HG03439 (cell line): ENCODE results near the gene ALDH1A2.
"Not testable (repeated sequence)": the region's sequence is repeated elsewhere in the genome, so short reads cannot be mapped to it uniquely, and the experiment has no call there.

ENCODE experiments used
- ATAC-seq: cut with Tn5 transposase; IDR thresholded peaks from one replicate; pipeline ENCODE4 v1.9.1; 2021; ENCODE audit warnings: mild to moderate bottlenecking, moderate library complexity; ENCODE audit not compliant: unreplicated experiment

Gene ALDH1A2

DNA sequence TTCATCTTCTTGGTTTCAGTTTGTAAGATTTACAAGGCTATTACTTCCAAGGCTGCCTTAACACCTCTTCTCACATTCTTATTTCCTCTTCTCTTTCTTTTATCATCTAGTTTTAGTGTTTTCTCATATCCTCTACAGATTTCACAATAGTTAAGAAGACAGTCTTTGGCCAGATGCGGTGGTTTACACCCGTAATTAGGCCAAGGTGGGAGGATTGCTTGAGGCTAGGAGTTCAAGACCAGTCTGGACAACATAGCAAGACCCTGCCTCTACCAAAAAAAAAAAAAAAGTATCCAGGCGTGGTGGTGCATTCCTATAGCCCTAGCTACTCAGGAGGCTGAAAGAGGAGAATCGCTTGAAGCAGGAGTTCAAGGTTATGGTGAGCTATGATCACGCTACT is 3.5 kb upstream of the ALDH1A2 start:
- ATAC-seq: no peak

DNA sequence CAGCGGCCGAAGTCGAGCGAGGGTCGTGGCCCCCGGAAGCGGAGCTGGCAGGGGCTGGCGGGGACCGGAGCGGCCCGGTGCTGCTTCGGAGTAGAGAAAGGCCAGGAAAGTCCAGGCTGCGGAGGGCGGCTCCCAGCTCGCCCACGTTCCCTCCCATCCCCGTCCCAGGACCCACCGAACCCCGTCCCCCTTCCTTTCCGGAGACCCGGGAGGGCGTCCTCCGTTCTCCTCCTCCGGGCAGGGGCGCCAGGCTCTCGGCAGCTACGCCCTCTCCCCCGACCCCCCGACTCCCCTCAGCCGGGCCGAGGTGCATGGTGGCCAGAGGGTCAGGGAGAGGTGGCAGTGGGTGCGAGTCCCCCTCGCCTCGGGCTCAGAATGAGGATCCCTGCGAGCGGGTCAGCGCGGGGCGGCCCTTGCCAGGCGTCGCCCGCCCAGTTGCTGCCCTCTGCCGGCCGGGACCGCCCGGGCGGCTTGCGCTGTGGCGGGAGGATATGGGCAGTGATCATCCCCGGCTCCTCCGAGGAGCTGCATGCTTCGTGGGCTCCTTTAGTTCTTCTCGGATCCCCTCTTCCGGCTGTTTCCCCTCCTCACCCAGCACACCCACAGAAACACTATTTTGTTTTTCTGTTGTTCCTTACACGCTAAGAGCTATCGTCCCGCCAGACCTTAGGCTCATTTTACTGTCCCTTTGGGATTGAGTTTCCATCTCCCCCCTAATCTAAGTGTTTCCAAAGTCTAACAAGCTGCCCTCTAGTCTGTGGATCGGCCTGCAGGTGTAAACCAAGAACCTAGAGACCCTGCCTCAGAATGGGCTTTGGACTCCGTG is 744 bp upstream of the ALDH1A2 start:
- no peak for ATAC-seq

DNA sequence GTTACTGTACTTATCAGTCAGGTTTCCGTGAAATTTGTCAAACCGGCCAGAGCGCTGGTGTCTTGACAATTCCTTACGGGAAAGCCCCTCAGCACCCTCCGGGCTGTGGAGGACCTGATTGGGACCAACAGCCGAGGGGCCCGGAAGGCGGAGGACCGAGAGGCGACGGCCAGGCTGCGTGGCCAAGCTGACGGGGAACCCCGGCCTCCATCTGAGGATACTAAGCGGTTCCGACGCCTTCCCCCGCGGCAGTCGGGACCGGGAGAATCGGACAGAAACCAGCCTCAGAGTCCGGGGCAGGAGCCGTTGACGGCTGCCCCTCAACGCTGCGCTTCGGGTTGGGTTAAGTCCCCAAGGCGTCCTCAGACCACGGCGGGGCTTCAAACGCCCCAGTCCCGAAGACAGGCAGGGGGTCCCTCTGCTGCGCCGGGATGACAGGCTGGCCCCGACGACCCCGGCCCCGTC is 499 bp downstream of the ALDH1A2 start:
- ATAC-seq: no peak

DNA sequence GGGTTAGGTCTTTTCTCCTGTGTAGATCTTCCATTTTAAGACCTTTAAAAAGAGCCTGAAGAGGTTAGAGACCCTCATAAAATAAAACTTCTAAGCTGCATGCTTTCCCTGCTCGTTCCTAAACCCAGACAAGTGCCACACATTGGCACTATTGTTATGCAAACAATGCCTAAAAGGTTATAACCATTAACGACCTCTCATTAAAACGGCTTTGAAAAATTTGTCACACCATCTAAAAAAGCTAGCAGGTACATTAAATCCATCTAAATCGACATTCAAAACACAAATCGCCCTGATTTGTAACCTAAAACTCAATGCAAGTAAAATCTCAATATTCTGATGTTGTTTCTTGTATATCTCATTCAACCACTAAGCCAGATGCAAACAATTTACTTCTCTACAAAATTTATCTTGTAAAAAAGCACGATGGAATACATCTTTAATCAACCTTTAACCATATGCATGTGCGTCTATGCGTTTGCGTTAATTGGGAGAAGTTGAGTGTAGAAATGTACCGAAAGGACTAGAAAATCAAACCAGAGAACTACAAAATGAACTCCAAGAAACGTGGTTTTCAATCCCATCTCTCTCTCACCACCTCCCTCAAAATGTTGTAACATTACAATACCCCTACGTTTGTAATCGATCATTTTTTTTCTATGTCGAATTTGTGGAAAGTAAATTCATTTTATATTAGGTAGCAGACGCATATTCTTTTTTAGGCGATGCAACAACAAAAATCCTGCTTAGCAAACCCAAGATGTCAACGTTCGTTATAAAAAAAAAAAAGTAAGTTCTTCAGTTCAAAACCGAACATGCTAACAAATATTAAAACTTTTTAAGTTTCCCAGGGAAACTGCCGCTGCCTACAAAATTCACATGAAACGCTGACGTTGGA is 1.2 kb downstream of the ALDH1A2 start:
- ATAC-seq: no peak

DNA sequence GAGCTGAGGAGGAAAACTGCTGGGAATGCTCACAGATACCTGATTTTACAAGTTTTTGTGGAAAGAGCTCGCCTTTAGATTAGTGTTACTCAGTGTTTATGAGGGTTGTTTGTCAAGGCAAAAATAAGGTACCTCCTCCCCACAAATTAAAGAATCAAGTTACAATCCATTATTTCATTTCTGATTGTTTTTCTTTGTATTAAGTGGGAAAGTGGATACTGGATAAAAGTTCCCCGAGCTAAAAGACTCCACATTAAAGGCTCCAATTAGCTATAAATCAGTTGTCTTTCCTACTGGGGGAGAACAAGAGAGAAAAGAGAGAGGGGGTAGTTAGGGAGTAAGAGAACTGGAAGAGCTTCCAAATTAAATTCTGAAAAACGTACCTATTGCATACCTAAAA is 1.9 kb downstream of the ALDH1A2 start:
- ATAC-seq: no peak

DNA sequence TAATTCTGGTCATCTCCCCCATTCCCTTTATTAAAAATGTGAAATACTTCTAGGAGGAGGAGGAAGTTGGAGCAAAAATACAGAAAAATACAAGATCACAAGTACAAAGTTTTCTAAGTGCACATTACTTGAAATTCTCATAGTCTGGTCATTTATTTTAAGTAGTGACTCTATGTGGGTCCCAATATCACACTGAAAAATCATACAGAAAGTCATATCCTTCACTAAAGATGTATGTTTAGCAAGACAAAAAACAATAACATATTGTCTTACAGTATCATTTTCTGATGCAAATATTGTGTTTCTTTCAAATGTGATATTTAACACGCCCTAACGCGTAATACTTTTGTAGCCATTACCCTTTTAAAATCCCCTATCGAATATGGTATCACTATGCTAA is 2.5 kb downstream of the ALDH1A2 start:
- ATAC-seq: no peak

DNA sequence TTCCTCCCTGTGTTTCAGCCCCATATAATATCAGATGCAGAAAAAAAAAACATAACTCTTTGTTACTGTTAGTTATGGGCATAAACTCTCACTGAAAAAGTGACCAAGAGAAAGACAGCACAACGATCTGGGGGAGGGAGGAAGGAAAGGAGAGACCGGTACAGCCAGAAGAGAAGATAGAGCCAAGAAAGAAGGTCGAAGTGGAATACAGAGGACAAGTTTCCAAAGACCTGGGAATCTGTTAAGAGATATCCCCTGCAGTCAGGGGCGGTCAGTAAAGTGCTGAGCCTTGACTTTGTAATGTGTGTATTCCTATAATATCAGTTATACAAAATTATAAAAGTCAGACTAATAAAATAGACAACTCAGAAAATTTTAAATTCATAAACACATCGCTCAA is 3.3 kb downstream of the ALDH1A2 start:
- no peak for ATAC-seq

DNA sequence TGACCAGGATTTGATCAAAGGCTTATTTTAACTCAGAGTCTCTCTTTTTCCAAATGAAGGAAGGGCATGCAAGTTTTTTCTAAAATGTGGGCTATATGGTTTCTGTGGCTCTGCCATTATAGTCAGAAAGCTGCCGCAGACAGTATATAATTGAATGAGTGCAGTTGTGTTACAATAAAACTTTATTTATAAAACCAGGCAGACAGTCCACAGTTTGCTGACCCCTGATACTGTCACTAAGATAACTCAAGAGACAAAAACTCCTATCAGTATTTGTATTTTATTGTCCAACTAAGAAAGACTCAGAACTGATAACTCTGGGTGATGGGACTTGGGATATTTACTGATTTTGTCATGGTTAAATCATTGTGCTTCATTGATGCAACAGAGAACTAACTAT is 4.9 kb downstream of the ALDH1A2 start:
- no peak for ATAC-seq

DNA sequence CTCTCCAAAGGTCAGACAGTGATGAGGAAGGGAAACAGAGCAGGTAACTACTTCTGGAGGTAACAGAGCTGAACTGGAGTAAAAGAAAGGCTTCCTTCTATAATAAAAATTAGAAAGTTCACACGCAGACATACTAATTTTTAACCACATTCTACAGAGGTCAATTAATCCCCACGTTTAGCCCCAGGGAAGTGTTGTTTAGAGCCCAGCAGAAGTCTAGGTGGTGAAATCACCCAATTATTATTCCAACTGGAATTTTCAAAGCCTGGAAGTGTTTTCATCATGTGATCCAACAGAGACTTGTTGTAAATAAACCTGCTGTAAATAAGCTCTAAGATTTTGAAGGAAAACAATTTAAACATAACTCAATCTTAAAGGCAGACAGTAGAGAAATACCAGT is 6.8 kb downstream of the ALDH1A2 start:
- ATAC-seq: no peak

DNA sequence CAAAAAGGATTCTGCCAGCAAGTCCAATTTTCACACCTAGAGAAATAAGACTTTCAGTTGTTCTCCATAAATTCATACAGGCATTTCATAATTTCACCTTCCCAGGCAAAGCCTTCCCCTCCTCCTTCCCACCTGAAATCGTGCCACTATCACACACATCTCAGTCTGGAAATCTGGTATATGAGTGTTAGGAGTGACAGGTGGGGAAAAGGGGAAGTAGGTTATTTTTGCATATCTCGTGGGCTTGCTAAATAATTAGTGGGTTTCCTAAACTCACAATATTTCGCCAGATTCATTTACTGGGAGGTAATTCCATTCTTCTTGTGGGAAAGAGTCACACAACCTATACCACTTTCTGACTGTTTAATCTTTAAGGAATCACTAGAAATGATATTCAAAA is 7.4 kb downstream of the ALDH1A2 start:
- no peak for ATAC-seq

DNA sequence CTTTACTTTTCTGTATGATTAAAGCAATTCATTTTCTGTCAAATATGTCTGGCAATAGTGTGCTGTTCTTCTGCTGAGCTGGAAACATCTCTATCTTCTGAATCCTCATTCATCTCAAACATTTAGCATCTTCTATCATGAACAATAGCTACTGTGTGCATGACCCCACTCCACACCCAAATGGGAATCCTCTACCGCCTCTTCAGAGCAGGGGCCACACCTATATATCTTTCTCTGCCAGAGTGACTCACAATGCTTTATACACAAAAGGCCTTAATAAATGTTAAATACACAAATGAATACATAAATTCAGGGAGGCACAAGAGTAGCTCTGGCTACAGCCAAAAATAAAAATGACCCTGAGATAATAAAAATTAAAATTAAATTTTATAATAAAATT is 8.0 kb downstream of the ALDH1A2 start:
- ATAC-seq: no peak

DNA sequence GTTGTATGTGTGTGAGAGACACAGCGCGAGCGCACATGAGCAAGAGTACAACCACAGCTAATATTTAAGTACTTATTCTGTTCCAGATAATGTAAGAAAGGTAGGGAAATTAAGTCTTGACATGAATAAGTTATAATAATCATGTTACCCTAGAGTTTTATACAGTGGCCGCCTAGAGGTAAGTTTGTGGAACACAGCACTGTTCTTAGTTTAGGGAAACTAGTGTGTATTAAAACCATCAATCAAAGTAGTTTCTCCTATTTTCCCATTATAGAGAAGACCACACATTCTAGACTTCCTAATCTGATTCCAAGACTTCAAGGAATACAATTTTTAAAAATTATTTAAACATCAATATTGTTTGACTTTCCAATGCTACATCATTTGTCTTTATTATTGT is 9.5 kb downstream of the ALDH1A2 start:
- ATAC-seq: no peak

DNA sequence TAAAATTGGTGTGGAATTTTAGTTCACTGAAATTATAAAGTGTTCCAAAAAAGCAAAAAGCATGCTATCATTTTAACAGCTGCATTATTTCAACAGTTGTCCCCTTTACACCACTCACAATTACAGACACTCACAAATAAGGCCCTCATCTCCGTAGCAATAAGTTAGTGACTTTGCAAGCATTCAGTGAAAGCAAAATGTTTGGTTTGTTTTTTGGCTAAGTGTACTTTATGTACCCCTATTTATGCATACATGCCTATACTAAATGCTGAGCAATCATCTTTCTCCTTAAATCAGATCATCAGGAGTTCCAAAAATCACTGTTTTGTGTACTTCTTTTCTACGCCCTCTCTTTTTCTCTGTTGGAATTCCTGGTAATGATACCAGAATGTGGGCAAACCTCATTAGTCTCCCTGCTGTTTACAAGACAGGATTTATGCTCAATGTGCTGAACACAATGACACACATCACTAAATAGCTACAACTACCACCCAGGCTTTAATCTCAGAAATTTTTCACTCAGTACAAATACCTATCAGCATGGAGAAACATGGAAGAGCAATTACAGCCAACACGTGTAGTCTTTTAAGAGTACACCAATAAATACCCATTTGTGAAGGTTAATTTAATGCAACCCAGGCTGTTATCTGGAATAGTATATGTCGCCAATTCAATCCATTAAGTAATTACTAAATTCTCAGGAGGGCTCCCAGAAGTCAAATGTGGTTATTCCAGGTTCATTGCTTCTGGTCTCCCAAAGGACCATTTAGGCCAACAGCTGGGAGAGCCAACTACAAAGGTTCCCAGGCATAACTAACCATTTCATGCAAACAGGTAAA is 12.0 kb downstream of the ALDH1A2 start:
- no peak for ATAC-seq

DNA sequence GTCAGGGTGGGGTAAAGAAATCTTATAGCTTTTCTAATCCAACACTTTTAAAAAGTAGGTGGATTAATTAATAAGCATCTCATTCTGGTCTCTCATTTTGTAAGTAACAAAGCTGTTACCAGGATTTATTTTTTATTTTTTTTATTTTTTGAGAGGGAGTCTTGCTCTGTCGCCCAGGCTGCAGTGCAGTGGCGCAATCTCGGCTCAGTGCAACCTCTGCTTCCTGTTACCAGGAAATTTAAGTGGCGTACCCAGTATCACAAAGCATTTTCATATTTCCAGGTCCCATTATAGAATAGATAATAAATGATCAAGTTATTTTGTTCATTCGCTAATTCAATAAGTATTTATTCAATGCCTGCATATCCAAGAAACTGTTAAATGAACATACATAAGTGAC is 13.2 kb downstream of the ALDH1A2 start:
- no peak for ATAC-seq

DNA sequence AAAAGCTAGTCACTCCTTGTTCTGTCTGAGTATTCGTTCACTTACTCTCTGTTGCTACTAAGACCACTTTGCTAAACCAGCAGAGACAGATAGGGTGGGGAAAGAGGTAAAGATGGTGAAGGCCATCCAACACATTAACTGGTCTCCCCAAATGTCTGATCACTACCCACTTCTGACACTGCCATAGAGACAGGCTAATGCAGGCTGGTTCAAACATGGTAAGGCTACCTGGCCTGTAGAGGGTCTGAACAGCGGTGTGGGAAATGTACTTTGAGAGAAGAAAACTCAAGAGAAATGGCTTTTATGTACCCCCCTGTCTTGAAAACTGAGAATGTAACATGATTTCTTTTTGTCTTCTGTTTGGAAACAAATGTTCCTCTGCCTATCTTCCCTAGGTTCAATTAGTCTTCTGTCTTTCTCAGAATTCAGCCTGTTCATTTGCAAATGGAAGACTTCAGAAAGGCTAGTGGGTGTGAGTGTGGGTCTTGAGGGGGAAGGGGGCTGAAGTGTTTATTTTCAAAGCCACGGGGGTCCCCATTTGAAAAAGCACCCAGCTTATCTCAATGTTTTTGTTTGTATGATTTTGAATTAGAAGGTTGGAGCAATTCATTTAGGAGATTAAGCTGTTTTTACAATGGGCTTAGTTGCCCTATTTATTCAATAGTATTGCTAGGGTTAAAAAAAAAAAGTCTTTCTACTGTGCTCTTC is 15.8 kb downstream of the ALDH1A2 start:
- no peak for ATAC-seq

DNA sequence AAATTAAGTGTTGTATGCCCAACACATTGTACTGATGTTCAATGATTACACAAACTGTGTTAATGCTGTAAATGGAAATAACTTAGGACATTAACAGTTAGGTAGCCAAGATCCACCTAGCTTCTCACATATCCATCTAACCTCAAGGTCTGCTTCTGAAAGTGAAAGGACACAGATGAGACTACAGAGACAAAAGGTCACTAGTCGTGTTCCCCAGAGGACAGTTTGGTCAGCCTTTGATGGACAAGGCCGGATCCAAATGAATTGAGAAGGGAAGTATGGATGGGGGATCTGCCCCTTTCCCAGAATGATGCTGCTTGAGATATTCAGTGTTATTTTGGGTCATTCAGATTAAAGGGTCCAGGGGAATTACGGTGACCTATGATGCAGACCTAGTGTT is 17.2 kb downstream of the ALDH1A2 start:
- ATAC-seq: no peak

DNA sequence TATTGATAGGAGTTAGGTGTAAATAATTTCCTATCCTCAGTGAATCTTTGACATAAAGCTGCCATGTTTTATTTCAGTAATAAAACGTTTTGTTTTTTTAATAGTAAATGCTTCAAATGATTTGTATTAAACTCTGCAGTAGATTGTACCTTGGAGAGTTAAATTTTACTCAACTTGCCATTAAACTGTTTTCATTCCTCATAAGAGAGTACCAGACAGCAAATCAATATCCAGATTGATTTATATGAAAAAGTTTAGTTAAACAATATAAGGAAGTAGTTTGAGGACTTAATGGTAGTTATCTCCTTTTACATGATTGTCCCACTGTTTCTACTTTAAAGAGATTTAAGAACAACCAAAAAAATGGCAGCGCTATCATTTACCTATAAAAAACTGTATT is 18.4 kb downstream of the ALDH1A2 start:
- no peak for ATAC-seq

DNA sequence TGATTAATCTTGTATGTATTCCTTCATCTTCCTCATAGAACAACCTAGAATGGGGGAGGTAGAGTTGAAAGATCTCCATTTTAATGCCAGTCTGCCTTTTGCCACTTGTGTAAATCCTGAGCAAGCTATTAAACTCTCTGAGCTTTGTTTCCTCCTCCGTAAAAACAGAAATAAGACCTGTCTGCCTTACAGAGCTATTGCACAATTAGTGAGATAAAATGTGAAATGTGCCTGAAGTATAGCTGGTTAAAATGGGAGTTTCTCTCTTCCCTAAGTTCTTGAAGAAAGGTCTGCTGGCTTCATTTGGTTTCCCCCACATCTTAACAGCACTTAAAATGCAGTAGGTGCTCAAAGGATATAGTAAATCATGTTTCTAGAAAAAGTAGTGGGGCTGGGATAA is 19.0 kb downstream of the ALDH1A2 start:
- ATAC-seq: no peak

DNA sequence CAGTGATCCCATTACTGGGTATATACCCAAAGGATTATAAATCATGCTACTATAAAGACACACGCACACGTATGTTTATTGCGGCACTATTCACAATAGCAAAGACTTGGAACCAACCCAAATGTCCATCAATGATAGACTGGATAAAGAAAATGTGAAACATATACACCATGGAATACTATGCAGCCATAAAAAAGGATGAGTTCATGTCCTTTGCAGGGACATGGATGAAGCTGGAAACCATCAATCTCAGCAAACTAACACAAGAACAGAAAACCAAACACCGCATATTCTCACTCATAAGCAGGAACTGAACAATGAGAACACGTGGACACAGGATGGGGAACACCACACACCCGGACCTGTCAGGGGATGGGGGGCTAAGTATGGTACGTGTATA is 20.1 kb downstream of the ALDH1A2 start:
- not testable (repeated sequence) for ATAC-seq

DNA sequence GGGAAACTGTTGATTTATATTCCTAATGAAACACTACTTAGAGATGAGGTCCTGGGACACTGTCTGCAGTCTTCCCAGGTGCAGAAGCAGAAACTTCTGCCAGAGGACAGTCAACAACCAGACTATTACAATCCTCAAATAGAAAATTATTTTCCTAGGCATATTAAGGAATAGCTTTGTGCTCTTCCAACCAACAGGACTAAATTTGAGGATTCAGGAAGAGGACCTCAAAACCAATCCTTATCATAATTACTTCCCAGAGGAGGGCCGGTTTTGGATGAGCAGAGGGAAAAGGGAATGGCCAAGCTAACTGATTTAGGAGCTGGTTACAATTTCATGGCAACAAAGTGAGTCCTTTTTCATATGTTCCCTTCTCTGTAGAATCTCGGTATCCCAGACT is 21.0 kb downstream of the ALDH1A2 start:
- ATAC-seq: no peak
